OCI-LY3 (cell line): Measurements from ENCODE around the gene TPSD1.

Source experiments
- H2AFZ ChIP-seq: fragments of 200-600, 300-600 bp; shearing (Covaris generic); 2 replicates; pipeline ENCODE4 v1.6.0; 2014; ENCODE audit warnings: antibody characterized with exemption, low read depth, low read length
- H3K27ac ChIP-seq: fragments of 200-600, 300-600 bp; sonication (generic); 2 replicates; pipeline ENCODE4 v1.5.1; 2014; ENCODE audit warnings: mild to moderate bottlenecking, low read length, moderate library complexity, mixed read lengths
- H3K27me3 ChIP-seq: fragments of 200-600, 300-600 bp; sonication (generic); 2 replicates; pipeline ENCODE4 v1.6.1; 2014; ENCODE audit warnings: low read depth, low read length, mixed read lengths
- H3K36me3 ChIP-seq: fragments of 200-600, 300-600 bp; sonication (generic); replicated peaks from 2 replicates; pipeline ENCODE3; 2014; ENCODE audit warnings: low read depth, low read length, mixed read lengths
- H3K4me1 ChIP-seq: fragments of 300-600, 200-600 bp; sonication (generic); 2 replicates; pipeline ENCODE4 v1.6.1; 2014; ENCODE audit warnings: low read length, mixed read lengths
- H3K4me2 ChIP-seq: fragments of 200-600, 300-600 bp; sonication (generic); 2 replicates; pipeline ENCODE4 v1.6.1; 2014; ENCODE audit warnings: low read length, mixed read lengths
- H3K4me3 ChIP-seq: fragments of 300-600, 200-600 bp; sonication (generic); 2 replicates; pipeline ENCODE4 v1.5.1; 2014; ENCODE audit warnings: antibody characterized with exemption, mild to moderate bottlenecking, low read length, moderate library complexity
- H3K79me2 ChIP-seq: fragments of 300-600, 200-600 bp; shearing (Covaris generic); 2 replicates; pipeline ENCODE4 v1.6.1; 2014; ENCODE audit warnings: mild to moderate bottlenecking, low read length, mixed read lengths
- H3K9ac ChIP-seq: fragments of 300-600, 200-600 bp; shearing (Covaris generic); 2 replicates; pipeline ENCODE4 v1.6.0; 2014; ENCODE audit warnings: mild to moderate bottlenecking, low read length, moderate library complexity
- H3K9me3 ChIP-seq: fragments of 200-600, 300-600 bp; shearing (Covaris generic); 2 replicates; pipeline ENCODE4 v1.6.1; 2014; ENCODE audit warnings: low read length, mixed read lengths; ENCODE audit not compliant: insufficient read depth
- H4K20me1 ChIP-seq: fragments of 200-600, 300-600 bp; sonication (generic); 2 replicates; pipeline ENCODE4 v1.6.1; 2016; ENCODE audit warnings: low read length, mixed read lengths; ENCODE audit not compliant: insufficient read depth
- CTCF ChIP-seq: fragments of 200-600, 300-600 bp; sonication (generic); IDR thresholded peaks from 2 replicates; pipeline ENCODE4 v1.5.1; 2014; ENCODE audit warnings: antibody characterized with exemption, low read length, low read depth
- EZH2phosphoT487 ChIP-seq: fragments of 200-600 bp; shearing (Covaris generic); IDR thresholded peaks from 2 replicates; pipeline ENCODE4 v1.6.1; 2018; ENCODE audit warnings: antibody characterized with exemption, mixed run types, low read depth

Gene TPSD1

GRCh38 chr16:1272453-1273198, 16.8 kb downstream of the TPSD1 start:
- H3K4me1 ChIP-seq: no peaks in the 10 kb centered on the region
- no peaks in the 10 kb centered on the region for H4K20me1 ChIP-seq
- no peak overlapping the region for H3K9ac ChIP-seq
- H3K4me3 ChIP-seq: no peak overlapping the region
- H3K9me3 ChIP-seq: no peaks in the 10 kb centered on the region
- no peaks in the 10 kb centered on the region for H3K36me3 ChIP-seq
- no peak overlapping the region for H2AFZ ChIP-seq
- no peaks in the 10 kb centered on the region for H3K79me2 ChIP-seq
- H3K27ac ChIP-seq: no peak overlapping the region
- no peaks in the 10 kb centered on the region for H3K27me3 ChIP-seq
- no peak overlapping the region for H3K4me2 ChIP-seq
- TF ChIP-seq EZH2phosphoT487: no peak
- no peak for TF ChIP-seq CTCF

DNA sequence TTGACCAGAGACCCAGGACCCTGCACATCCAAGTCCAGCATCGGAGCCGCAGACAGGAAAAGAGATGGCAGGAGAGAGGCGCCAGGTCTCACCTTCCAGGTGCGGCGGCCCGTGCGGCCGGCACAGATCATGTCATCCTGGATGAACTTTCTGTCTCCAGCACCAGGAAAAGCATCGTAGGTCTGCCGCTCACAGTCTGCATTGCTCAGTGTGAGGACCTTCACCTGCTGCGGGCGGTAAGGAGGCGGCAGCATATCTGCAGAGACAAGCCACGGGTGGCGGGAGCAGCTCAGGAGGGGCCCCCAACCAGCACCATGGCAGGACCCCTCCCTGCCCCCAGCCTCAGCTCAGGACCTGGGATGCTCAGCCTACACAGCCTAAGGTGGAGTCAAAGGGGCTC, 17.9 kb downstream of the TPSD1 start:
- H3K36me3 ChIP-seq: no peaks in the 10 kb centered on the region
- H3K4me1 ChIP-seq: no peaks in the 10 kb centered on the region
- H3K9me3 ChIP-seq: no peaks in the 10 kb centered on the region
- no peak overlapping the region for H3K4me3 ChIP-seq
- no peak for TF ChIP-seq EZH2phosphoT487
- H3K4me2 ChIP-seq: no peak overlapping the region
- H3K27me3 ChIP-seq: no peaks in the 10 kb centered on the region
- H3K27ac ChIP-seq: no peak overlapping the region
- no peaks in the 10 kb centered on the region for H3K79me2 ChIP-seq
- H2AFZ ChIP-seq: no peak overlapping the region
- no peaks in the 10 kb centered on the region for H4K20me1 ChIP-seq
- no peak overlapping the region for H3K9ac ChIP-seq

GRCh38 chr16:1274767-1275166, 18.9 kb downstream of the TPSD1 start:
- Histone ChIP-seq H3K4me3 (no peak overlapping the region), H4K20me1 (no peaks in the 10 kb centered on the region), H3K36me3 (no peaks in the 10 kb centered on the region), H3K9me3 (no peaks in the 10 kb centered on the region), H3K4me1 (no peaks in the 10 kb centered on the region), H2AFZ (no peak overlapping the region), H3K9ac (no peak overlapping the region), H3K27ac (no peak overlapping the region), H3K79me2 (no peaks in the 10 kb centered on the region), H3K27me3 (no peaks in the 10 kb centered on the region), H3K4me2 (no peak overlapping the region)
- TF ChIP-seq CTCF (no peak), EZH2phosphoT487 (no peak)

- Histone ChIP-seq H3K4me2 (no peak overlapping the region), H3K9me3 (no peaks in the 10 kb centered on the region), H3K4me3 (no peak overlapping the region), H3K27me3 (no peaks in the 10 kb centered on the region), H3K27ac (no peak overlapping the region), H4K20me1 (no peaks in the 10 kb centered on the region), H3K79me2 (no peaks in the 10 kb centered on the region), H3K9ac (no peak overlapping the region), H3K4me1 (no peaks in the 10 kb centered on the region), H2AFZ (no peak overlapping the region), H3K36me3 (no peaks in the 10 kb centered on the region)
- TF ChIP-seq EZH2phosphoT487 (no peak), CTCF (no peak)
Measured at GRCh38 chr16:1275791-1276579, 20.1 kb downstream of the TPSD1 start.
